Activated T-helper 2 cell treated with anti-CD3 and anti-CD28 coated beads, Interferon-gamma antibody, Interleukin-2, Interleukin-4, amounts not matched to agents 10 μg/mL and 5 μg/mL and 100 μg/mL, durations not matched to agents 14 hours and 24 hours and 36 hours (primary cell): ENCODE measurements around the gene CCM2. TPM values are rescaled to one million over a fixed set of nuclear protein-coding genes. Genes with fewer than 3 reads are reported as not detected.

Source experiments
- DNase-seq: peaks from one replicate; pipeline ENCODE4 v3.0.0; 2021; ENCODE audit warnings: low spot score
- H3K27ac Mint-ChIP-seq: one replicate; pipeline ENCODE4 v1.8.0; 2021; ENCODE audit warnings: mixed read lengths
- H3K27me3 Mint-ChIP-seq: one replicate; pipeline ENCODE4 v1.8.0; 2021; ENCODE audit warnings: low read depth, mixed read lengths
- H3K36me3 Mint-ChIP-seq: one replicate; pipeline ENCODE4 v1.8.0; 2021; ENCODE audit warnings: low read depth, mixed read lengths
- H3K4me1 Mint-ChIP-seq: one replicate; pipeline ENCODE4 v1.8.0; 2021; ENCODE audit warnings: low read depth, mixed read lengths
- H3K4me3 Mint-ChIP-seq: one replicate; pipeline ENCODE4 v1.8.0; 2021; ENCODE audit warnings: low read depth, mild to moderate bottlenecking, moderate library complexity, mixed read lengths
- H3K9me3 Mint-ChIP-seq: one replicate; pipeline ENCODE4 v1.8.0; 2021; ENCODE audit warnings: mixed read lengths
- intact Hi-C: fragments of 100-400 bp; cut with micrococcal nuclease; formaldehyde crosslinking; loops from one replicate; pipeline ENCODE4 v1.15.1; 2023
- total RNA-seq: library from RNA; stranded (reverse); gene quantifications from 2 replicates; pipeline ENCODE4 v1.2.3, GENCODE V29; 2022

The CCM2 gene
- total RNA-seq, 1 donor from 2014 or later: 61.3 TPM

DNA sequence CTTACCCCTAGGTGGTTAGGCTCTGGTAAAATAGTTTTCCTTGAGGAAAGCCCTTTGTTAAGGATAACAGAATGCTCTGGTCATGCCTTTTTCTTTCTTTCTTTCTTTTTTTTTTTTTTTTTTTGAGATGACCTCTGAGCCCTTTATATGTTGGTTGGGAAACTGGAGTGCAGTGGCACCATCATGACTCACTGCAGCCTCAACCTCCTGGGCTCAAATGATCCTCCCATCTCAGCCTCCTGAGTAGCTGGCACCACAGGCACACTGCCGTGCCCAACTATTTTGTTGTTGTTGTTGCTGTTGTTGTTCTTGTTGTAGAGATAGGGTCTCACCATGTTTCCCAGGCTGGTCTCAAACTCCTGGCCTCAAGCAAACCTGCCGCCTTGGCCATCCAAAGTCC, 61.4 kb downstream of the CCM2 start:
- DNase-seq: no peak
- Mint-ChIP-seq H3K4me1 (peaks cover 46% of the 10 kb centered on the region), H3K4me3 (no peak overlapping the region), H3K27ac (peak overlapping the region; percentile 72), H3K27me3 (no peaks in the 10 kb centered on the region), H3K36me3 (peaks cover 76% of the 10 kb centered on the region), H3K9me3 (no peaks in the 10 kb centered on the region)
- intact Hi-C loops: no loop called here

GRCh38 chr7:45061806-45062425, 61.9 kb downstream of the CCM2 start:
- intact Hi-C loops: no loop called here
- Mint-ChIP-seq H3K9me3 (no peaks in the 10 kb centered on the region), H3K4me1 (peaks cover 46% of the 10 kb centered on the region), H3K36me3 (peaks cover 76% of the 10 kb centered on the region), H3K27me3 (no peaks in the 10 kb centered on the region), H3K4me3 (no peak overlapping the region), H3K27ac (peak overlapping the region; percentile 72)
- no peak for DNase-seq

GRCh38 chr7:45064047-45064725, 64.2 kb downstream of the CCM2 start:
- no peak overlapping the region for H3K4me3 Mint-ChIP-seq
- peaks cover 36% of the 10 kb centered on the region for H3K4me1 Mint-ChIP-seq
- H3K9me3 Mint-ChIP-seq: no peaks in the 10 kb centered on the region
- no peaks in the 10 kb centered on the region for H3K27me3 Mint-ChIP-seq
- peaks cover 76% of the 10 kb centered on the region for H3K36me3 Mint-ChIP-seq
- intact Hi-C loops: no loop called here
- no peak for DNase-seq
- H3K27ac Mint-ChIP-seq: peak overlapping the region; percentile 5

- intact Hi-C loops: no loop called here
- peaks cover 31% of the 10 kb centered on the region for H3K4me1 Mint-ChIP-seq
- H3K27ac Mint-ChIP-seq: peak overlapping the region; percentile 3
- peaks cover 77% of the 10 kb centered on the region for H3K36me3 Mint-ChIP-seq
- no peaks in the 10 kb centered on the region for H3K27me3 Mint-ChIP-seq
- no peaks in the 10 kb centered on the region for H3K9me3 Mint-ChIP-seq
- no peak overlapping the region for H3K4me3 Mint-ChIP-seq
- DNase-seq: no peak
These were observed 65.3 kb downstream of the CCM2 start for GRCh38 chr7:45065031-45065995.

GRCh38 chr7:45066409-45066808, 66.4 kb downstream of the CCM2 start:
- H3K27ac Mint-ChIP-seq: no peak overlapping the region
- H3K36me3 Mint-ChIP-seq: peaks cover 70% of the 10 kb centered on the region
- H3K4me3 Mint-ChIP-seq: no peak overlapping the region
- peaks cover 21% of the 10 kb centered on the region for H3K4me1 Mint-ChIP-seq
- DNase-seq: no peak
- no peaks in the 10 kb centered on the region for H3K27me3 Mint-ChIP-seq
- intact Hi-C loops: no loop called here
- no peaks in the 10 kb centered on the region for H3K9me3 Mint-ChIP-seq

- intact Hi-C loops: no loop called here
- peaks cover 69% of the 10 kb centered on the region for H3K36me3 Mint-ChIP-seq
- H3K4me3 Mint-ChIP-seq: no peak overlapping the region
- peaks cover 12% of the 10 kb centered on the region for H3K4me1 Mint-ChIP-seq
- no peaks in the 10 kb centered on the region for H3K27me3 Mint-ChIP-seq
- no peak for DNase-seq
- no peaks in the 10 kb centered on the region for H3K9me3 Mint-ChIP-seq
- H3K27ac Mint-ChIP-seq: no peak overlapping the region
These were observed 67.6 kb downstream of the CCM2 start for GRCh38 chr7:45067582-45067981.

GRCh38 chr7:45068236-45069023, 68.4 kb downstream of the CCM2 start:
- Mint-ChIP-seq H3K27me3 (no peaks in the 10 kb centered on the region), H3K4me3 (no peak overlapping the region), H3K9me3 (no peaks in the 10 kb centered on the region), H3K4me1 (peaks cover 12% of the 10 kb centered on the region), H3K36me3 (peaks cover 72% of the 10 kb centered on the region), H3K27ac (peak overlapping the region; percentile 6)
- intact Hi-C loops: no loop called here
- no peak for DNase-seq

DNA sequence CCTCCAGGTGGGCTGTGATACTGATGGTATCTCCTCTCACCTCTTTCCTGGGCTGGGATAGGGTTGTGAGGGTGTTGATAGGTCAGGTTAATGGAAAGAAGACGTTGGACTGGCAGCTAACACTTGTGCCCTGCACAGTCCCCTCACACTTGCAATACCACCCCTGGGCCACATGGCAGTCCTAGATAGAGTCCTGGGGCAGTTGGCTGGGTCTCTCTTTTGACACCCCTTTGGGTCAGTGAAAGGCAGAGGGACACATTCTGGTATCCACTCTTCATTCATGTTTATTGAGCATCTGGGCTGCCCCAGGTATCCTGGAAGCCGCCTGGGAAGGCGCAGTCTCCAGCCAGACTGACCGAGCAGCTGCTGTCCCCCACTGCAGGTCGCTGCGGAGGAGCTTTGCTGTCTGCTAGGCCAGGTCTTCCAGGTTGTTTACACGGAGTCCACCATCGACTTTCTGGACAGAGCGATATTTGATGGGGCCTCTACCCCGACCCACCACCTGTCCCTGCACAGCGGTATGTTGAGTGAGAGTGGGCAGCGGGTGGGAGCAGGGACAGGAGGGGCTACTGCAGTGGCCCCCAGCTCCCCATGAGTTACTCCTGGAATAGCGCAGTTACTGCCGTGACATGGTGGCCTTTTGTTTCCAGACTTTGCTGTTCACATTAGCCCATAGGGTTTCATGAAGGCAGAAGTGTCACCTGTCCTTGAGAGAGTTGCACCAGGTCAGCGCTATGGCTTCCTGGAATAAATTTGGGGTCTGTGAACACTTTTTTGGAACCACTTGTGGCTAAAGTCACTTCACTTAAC, 69.6 kb downstream of the CCM2 start:
- Mint-ChIP-seq H3K4me3 (no peak overlapping the region), H3K27ac (peak overlapping the region; percentile 42), H3K36me3 (peaks cover 71% of the 10 kb centered on the region), H3K9me3 (no peaks in the 10 kb centered on the region), H3K27me3 (no peaks in the 10 kb centered on the region), H3K4me1 (peaks cover 8% of the 10 kb centered on the region)
- intact Hi-C loops: no loop called here
- no peak for DNase-seq

GRCh38 chr7:45070254-45070642, 70.2 kb downstream of the CCM2 start:
- peaks cover 8% of the 10 kb centered on the region for H3K4me1 Mint-ChIP-seq
- no peak for DNase-seq
- H3K27ac Mint-ChIP-seq: no peak overlapping the region
- no peak overlapping the region for H3K4me3 Mint-ChIP-seq
- H3K9me3 Mint-ChIP-seq: no peaks in the 10 kb centered on the region
- intact Hi-C loops: no loop called here
- H3K36me3 Mint-ChIP-seq: peaks cover 70% of the 10 kb centered on the region
- H3K27me3 Mint-ChIP-seq: no peaks in the 10 kb centered on the region

DNA sequence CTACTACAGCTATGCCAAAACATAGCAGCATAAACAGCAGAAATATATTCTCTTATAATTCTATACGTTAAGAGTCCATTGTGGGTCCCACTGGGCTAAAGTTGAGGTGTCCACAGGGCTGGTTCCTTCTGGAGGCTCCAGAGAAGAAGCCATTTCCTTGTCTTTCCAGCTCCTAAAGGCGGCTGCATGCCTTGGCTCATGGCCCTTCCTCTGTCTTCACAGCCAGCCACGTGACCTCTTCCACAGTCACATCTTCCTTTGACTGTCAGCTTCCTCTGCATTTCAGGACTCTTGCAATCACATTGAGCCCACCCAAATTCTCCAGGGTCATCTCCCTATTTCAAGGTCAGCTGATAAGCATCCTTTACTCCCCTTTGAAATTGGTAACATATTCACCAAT, 71.5 kb downstream of the CCM2 start:
- no peak overlapping the region for H3K27ac Mint-ChIP-seq
- H3K9me3 Mint-ChIP-seq: no peaks in the 10 kb centered on the region
- no peak overlapping the region for H3K4me3 Mint-ChIP-seq

DNA sequence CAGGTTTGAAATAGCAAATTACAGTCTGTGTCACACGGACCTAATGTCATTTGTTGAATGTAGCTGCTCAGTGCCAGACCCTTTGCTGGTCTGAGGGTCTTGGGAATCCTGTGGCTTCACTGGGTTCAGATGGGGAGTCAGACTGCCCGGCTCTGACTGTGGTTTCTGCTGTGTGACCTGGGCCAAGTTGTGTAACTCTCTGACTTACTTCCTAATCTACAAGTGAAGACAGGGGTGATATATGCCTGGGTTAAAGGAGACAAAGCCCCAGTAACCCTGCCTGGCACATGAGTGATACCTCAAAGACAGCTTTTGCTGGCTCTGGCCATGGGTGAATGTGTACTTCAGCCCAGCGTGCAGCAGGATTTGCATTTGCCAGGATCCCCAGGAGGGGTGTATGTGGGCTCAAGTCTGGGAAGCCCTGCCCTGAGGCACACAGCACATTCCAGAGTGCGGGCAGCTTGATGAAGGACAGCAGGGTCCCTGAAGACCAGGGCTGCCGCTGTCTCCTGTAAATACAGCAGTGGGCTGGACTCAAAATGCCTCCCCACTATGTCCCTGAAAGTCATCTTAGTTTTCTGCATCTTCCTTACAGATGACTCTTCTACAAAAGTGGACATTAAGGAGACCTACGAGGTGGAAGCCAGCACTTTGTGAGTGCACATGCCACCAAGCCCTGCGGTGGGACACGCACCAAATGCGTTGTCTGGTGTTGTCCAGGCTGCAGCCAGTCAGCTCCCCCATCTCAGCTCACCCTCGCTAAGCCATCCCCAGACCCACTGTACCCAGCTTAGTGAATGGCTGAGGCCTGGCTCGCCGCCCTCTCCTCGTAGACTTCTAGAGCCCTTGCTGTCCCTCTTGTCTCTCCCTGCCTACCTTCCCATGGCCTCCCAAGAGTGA, 72.4 kb downstream of the CCM2 start:
- Mint-ChIP-seq H3K4me1 (peaks cover 2% of the 10 kb centered on the region), H3K36me3 (peaks cover 63% of the 10 kb centered on the region), H3K9me3 (no peaks in the 10 kb centered on the region), H3K27me3 (no peaks in the 10 kb centered on the region), H3K27ac (no peak overlapping the region), H3K4me3 (no peak overlapping the region)
- intact Hi-C loops: no loop called here
- DNase-seq: no peak

More for the DNA sequence above, 71.5 kb downstream of the CCM2 start:
- Mint-ChIP-seq H3K27me3 (no peaks in the 10 kb centered on the region), H3K36me3 (peaks cover 65% of the 10 kb centered on the region), H3K4me1 (peaks cover 2% of the 10 kb centered on the region)
- DNase-seq: no peak
- intact Hi-C loops: no loop called here
